GM12801 (cell line): Measurements from ENCODE around the gene HADH.

ENCODE experiments used
- TF ChIP-seq, protein P1 (sequence below): IDR thresholded peaks from one replicate; pipeline ENCODE4 v1.5.1; 2011; ENCODE audit warnings: control low read depth; ENCODE audit not compliant: insufficient read length; ENCODE audit errors: extremely low read depth

The HADH gene

DNA sequence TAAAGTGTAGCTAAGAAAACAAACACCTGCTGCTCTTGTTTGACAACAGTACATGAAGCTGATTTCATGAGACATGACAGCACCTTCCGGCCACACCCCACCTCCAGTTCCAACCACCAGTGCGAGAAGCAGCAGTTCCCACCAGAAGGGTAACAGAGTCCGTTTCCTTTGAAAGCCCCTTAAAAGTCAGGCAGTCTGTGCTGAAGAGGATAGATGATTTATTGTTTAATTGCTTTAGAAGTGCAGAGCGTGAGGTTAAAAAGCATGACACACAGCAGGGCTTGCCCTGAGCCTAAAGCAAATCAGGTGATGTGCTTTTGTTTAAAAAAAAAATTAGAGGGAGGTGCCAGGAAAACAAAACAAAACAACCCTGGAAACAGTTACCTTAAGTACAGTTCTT is 82.6 kb downstream of the HADH start:
- TF ChIP-seq, protein P1, sequence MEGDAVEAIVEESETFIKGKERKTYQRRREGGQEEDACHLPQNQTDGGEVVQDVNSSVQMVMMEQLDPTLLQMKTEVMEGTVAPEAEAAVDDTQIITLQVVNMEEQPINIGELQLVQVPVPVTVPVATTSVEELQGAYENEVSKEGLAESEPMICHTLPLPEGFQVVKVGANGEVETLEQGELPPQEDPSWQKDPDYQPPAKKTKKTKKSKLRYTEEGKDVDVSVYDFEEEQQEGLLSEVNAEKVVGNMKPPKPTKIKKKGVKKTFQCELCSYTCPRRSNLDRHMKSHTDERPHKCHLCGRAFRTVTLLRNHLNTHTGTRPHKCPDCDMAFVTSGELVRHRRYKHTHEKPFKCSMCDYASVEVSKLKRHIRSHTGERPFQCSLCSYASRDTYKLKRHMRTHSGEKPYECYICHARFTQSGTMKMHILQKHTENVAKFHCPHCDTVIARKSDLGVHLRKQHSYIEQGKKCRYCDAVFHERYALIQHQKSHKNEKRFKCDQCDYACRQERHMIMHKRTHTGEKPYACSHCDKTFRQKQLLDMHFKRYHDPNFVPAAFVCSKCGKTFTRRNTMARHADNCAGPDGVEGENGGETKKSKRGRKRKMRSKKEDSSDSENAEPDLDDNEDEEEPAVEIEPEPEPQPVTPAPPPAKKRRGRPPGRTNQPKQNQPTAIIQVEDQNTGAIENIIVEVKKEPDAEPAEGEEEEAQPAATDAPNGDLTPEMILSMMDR: no peak

DNA sequence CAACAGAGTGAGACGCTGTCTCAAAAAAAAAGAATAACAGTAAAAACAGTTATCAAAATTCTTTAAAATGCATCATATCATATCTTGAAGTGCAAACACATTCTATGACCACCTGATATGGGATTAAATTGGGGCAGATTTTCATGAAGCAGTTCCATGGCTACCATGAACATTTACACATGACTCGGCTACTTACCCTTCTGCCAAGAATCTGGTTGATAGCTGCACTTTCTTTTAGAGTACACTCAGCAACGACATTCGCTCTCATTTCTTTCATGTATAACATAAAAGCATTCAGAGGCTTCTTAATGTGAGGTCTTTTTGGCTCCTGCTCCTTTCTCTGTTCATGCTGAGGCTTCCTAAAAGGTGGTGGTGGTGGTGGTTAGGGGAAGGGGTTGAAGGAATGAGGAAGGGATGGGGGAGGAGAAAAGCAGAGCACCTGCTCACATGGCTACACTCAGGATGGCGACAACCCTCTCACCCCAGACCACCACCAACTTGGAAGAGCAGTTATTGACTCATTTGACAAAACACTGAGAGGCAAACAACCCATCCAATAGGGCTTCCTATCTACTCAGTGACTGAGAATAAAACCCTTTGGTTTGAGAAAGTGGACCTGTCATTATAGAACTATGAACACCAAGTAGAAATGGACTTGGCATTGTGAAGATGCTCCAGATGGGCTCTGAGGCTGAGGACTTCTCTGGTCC is 88.5 kb downstream of the HADH start:
- TF ChIP-seq, protein P1: no peak

DNA sequence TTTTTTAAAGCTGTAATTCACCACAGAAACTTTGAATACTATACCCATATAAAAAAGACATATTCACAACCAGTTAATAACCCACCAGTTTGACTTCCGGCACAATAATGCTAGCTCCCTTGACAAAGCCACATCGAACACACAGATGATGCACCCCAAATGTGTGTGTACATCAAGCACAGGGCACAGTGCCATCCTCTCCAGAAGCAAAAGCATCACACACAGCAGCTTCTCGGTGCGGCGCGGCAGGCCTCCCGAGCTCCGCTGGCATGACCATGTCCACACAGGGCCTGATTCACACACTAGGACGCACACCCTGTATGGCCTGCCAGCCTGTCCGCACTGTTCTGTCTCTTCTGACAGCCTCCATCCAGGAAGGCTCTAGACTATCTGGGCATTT is 91.1 kb downstream of the HADH start:
- TF ChIP-seq, protein P1: no peak

DNA sequence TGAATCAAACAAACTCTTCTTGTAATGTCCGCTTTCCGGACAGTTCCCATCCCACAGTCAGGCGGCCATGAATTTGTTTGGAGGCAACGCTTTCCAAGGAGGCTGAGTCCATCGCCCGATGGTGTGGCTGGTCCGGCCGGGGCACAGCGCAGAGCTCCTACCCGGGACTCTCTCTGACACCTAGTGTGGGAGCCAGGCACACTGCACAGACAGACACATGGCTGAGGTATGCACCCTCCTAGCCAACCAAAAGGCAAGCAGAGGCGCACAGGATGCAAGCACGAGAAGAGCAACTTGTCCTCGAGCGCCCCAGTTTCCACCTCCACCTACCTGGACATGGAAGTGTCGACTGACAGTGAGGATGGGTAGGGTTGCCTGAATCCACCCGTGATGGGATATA is 91.6 kb downstream of the HADH start:
- TF ChIP-seq, protein P1: no peak
